IMR-90 (cell line): ENCODE measurements around the gene USP9X.

ENCODE experiments used
- BHLHE40 ChIP-seq: fragments of 150-350 bp; IDR thresholded peaks from 2 replicates; pipeline ENCODE4 v1.6.1; 2016; ENCODE audit warnings: mild to moderate bottlenecking, low read depth, low read length
- CEBPB ChIP-seq: IDR thresholded peaks from 2 replicates; pipeline ENCODE4 v1.6.1; 2012; ENCODE audit warnings: low read depth, low read length, improper control_type of control experiment
- CTCF ChIP-seq: conservative IDR thresholded peaks from 2 replicates; pipeline ENCODE4 v1.5.1; 2012; ENCODE audit warnings: mild to moderate bottlenecking, low read depth, low read length, improper control_type of control experiment
- ELK1 ChIP-seq: fragments of 150-350 bp; IDR thresholded peaks from 2 replicates; pipeline ENCODE4 v1.6.1; 2016; ENCODE audit warnings: low read depth, mild to moderate bottlenecking, low read length, moderate library complexity, borderline replicate concordance
- FOS ChIP-seq: fragments of 150-350 bp; IDR thresholded peaks from 2 replicates; pipeline ENCODE4 v1.6.1; 2016; ENCODE audit warnings: low read depth, low read length
- NFE2L2 ChIP-seq: fragments of 150-350 bp; IDR thresholded peaks from 2 replicates; pipeline ENCODE4 v1.6.1; 2016; ENCODE audit warnings: low read depth, mild to moderate bottlenecking, low read length
- POLR2A ChIP-seq: IDR thresholded peaks from 2 replicates; pipeline ENCODE4 v1.6.1; 2012; ENCODE audit warnings: mild to moderate bottlenecking, low read depth, low read length
- SMC3 ChIP-seq: fragments of 150-350 bp; IDR thresholded peaks from 2 replicates; pipeline ENCODE4 v1.6.1; 2016; ENCODE audit warnings: low read depth, mild to moderate bottlenecking, antibody characterized with exemption, low read length, moderate library complexity
- TF ChIP-seq, protein P1 (sequence below): fragments of 150-350 bp; IDR thresholded peaks from 2 replicates; pipeline ENCODE4 v1.6.1; 2017; ENCODE audit warnings: mild to moderate bottlenecking, antibody characterized with exemption, low read length, low read depth

GRCh38 chrX:41150043-41150442, 64.8 kb downstream of the USP9X start:
- TF ChIP-seq CTCF: no peak
- TF ChIP-seq POLR2A: no peak
- TF ChIP-seq, protein P1, sequence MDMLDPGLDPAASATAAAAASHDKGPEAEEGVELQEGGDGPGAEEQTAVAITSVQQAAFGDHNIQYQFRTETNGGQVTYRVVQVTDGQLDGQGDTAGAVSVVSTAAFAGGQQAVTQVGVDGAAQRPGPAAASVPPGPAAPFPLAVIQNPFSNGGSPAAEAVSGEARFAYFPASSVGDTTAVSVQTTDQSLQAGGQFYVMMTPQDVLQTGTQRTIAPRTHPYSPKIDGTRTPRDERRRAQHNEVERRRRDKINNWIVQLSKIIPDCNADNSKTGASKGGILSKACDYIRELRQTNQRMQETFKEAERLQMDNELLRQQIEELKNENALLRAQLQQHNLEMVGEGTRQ: no peak
- TF ChIP-seq BHLHE40: no peak
- TF ChIP-seq ELK1: no peak
- TF ChIP-seq FOS: no peak
- no peak for TF ChIP-seq NFE2L2
- no peak for TF ChIP-seq SMC3
- no peak for TF ChIP-seq CEBPB
